ENCODE measurements around the gene FSHR.

GRCh38 chr2:49050265-49050664 is 104.0 kb downstream of the FSHR start:
- TF ChIP-seq CTCF (IDR thresholded peaks at IDR 0.05) (no peak), POLR2A (IDR thresholded peaks at IDR 0.05) (no peak)

Measured in lower leg skin (tissue), 3 donors.